Mononuclear cell (primary cell): ENCODE results near the gene DNAJB6. TPM values are rescaled to one million over a fixed set of nuclear protein-coding genes. Genes with fewer than 3 reads are reported as not detected.

Experiments
- H3K27me3 ChIP-seq: 2 replicates; pipeline ENCODE4 v1.6.0; 2011; ENCODE audit warnings: low read length, control low read depth; ENCODE audit not compliant: insufficient read depth
- H3K4me1 ChIP-seq: 2 replicates; pipeline ENCODE4 v1.5.1; 2011; ENCODE audit warnings: mild to moderate bottlenecking, low read length, control low read depth; ENCODE audit not compliant: insufficient read depth
- H3K4me3 ChIP-seq: 2 replicates; pipeline ENCODE4 v1.5.1; 2011; ENCODE audit warnings: mild to moderate bottlenecking, low read length, moderate library complexity
- H3K9me3 ChIP-seq: 2 replicates; pipeline ENCODE4 v1.5.1; 2011; ENCODE audit warnings: low read depth, mild to moderate bottlenecking, control low read depth, low read length
- total RNA-seq: library from RNA; depleted of rRNA; stranded (reverse); fragments of >200 nt; gene quantifications from one replicate; pipeline ENCODE4 v1.2.3, GENCODE V29; 2012

Gene DNAJB6
- total RNA-seq, 1 donor = 224 TPM

GRCh38 chr7:157392256-157393037, 55.6 kb downstream of the DNAJB6 start:
- H3K4me1 ChIP-seq = peaks cover 71% of the 10 kb centered on the region
- H3K27me3 ChIP-seq = no peaks in the 10 kb centered on the region
- H3K9me3 ChIP-seq = no peaks in the 10 kb centered on the region
- no peak overlapping the region for H3K4me3 ChIP-seq

DNA sequence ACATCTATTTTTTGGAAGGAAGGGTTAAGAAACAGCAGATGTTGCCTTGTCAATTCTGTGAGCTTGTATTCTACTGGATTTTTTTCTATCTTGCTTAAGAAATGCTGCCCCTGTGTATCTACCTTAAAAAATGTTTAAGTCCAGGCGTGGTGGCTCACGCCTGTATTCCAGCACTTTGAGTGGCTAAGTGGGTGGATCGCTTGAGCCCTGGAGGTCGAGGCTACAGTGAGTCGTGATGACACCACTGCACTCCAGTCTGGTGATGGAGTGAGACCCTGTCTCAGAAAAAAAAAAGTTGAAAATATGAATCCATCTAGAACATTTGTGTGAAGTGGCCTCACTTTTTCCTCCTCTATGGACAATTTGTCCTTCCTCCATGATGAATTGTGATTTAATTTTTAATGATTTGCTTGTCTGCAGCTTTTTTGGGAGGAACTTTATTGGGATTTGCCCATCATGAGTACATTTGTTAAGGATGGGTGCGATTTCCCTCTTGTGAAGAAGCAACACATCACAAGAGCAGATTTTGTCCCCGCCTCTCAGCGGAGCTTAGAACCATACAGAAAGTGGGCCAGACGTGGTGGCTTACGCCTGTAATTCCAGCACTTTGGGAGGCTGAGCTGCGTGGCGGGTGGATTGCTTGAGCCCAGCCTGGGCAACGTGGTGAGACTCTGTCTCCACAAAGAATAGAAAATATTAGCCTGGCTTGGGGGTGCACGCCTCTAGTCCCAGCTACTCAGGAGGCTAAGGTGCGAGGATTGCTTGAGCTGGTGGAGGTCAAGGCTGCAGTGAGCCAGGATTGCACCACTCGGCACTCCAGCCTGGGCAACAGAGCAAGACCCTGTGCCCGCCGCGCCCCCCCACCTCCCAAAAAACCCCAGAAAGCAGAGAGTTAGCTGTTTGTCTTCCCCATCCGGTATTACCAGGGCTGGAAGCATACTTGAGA, 57.7 kb downstream of the DNAJB6 start:
- Histone ChIP-seq H3K4me1 (peaks cover 66% of the 10 kb centered on the region), H3K9me3 (no peaks in the 10 kb centered on the region), H3K4me3 (no peak overlapping the region), H3K27me3 (no peaks in the 10 kb centered on the region)

- Histone ChIP-seq H3K9me3 (no peaks in the 10 kb centered on the region), H3K27me3 (no peaks in the 10 kb centered on the region), H3K4me1 (peaks cover 59% of the 10 kb centered on the region), H3K4me3 (no peak overlapping the region)
Observed at GRCh38 chr7:157395206-157395605, 58.4 kb downstream of the DNAJB6 start.

GRCh38 chr7:157396316-157397035, 59.7 kb downstream of the DNAJB6 start:
- no peaks in the 10 kb centered on the region for H3K27me3 ChIP-seq
- H3K4me1 ChIP-seq = peaks cover 48% of the 10 kb centered on the region
- no peaks in the 10 kb centered on the region for H3K9me3 ChIP-seq
- H3K4me3 ChIP-seq = no peak overlapping the region

- Histone ChIP-seq H3K4me1 (peaks cover 45% of the 10 kb centered on the region), H3K4me3 (no peak overlapping the region), H3K27me3 (no peaks in the 10 kb centered on the region), H3K9me3 (no peaks in the 10 kb centered on the region)
Observed at GRCh38 chr7:157397036-157397720, 60.4 kb downstream of the DNAJB6 start.

DNA sequence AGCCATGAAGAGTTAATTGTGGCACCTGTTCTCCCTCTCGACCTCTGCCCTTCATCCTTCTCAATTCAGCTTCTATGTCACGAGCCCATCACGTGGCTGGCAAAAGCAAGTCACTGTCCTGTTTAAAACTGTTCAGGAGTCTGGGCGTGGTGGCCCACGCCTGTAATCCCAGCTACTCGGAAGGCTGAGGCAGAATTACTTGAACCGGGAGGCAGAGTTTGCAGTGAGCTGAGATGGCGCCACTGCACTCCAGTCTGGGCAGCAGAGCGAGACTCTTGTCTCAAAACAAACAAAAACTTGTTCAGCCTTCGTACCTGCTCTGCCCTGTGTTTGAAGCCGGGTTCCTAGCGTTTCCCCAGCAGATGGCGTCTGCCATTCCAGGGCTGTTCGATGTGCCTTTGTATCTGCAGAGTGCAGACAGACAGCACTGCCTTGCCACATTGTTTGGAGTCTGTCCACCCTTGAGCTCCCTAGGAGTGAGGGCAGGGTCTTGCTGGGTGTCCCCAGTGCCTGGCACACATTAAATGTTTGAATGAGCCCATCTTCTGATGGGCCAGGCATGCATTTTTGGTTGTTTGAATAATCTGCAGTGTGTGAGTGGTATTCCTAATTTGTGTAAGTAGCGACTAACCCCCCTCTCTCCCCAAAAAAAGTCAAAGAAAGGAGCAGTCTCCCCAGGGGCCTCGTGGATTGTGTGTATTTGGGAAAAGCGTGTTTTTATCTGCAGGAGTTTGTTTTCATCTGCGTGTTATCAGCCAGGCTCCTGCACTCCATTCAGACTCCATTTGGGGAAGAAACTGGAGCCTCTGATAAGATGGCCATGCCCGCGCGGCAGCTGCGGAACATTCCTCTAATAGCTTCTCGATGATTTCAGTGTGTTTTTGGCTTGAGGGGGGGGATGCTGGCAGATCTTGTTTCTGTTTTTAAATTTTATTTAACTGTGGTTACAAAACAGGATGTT, 61.2 kb downstream of the DNAJB6 start:
- H3K27me3 ChIP-seq = no peaks in the 10 kb centered on the region
- H3K4me3 ChIP-seq = no peak overlapping the region
- peaks cover 42% of the 10 kb centered on the region for H3K4me1 ChIP-seq
- no peaks in the 10 kb centered on the region for H3K9me3 ChIP-seq

DNA sequence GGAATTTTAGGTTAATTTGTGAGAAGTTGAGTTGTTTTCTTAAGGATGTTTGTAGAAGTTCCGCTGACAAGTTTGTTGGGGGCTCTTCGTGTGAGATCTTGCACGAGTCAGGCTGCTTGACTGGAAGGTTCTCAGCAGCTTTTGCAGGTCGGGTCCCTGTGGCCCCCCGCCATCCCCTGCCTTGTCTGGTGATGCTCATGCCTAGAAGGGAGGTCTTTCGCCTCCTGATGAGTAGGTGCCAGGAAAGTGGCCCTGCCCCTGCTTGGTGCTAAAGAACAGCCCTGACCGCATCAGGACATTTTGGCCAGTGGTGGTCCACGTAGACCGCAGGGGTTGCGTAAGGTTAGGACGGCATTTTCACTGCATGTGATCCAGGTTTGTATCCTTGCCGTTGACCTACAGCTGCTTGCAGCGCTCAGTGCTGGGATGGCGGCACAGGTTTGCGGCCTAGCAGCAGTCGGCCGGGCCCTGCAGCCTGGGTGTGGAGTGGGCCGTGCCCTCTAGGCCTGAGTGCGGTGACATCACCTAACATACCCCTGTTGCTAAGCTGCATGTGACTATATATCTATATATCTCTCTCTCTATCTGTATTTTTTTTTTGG, 62.4 kb downstream of the DNAJB6 start:
- peaks cover 42% of the 10 kb centered on the region for H3K4me1 ChIP-seq
- no peak overlapping the region for H3K4me3 ChIP-seq
- H3K9me3 ChIP-seq = no peaks in the 10 kb centered on the region
- H3K27me3 ChIP-seq = no peaks in the 10 kb centered on the region

DNA sequence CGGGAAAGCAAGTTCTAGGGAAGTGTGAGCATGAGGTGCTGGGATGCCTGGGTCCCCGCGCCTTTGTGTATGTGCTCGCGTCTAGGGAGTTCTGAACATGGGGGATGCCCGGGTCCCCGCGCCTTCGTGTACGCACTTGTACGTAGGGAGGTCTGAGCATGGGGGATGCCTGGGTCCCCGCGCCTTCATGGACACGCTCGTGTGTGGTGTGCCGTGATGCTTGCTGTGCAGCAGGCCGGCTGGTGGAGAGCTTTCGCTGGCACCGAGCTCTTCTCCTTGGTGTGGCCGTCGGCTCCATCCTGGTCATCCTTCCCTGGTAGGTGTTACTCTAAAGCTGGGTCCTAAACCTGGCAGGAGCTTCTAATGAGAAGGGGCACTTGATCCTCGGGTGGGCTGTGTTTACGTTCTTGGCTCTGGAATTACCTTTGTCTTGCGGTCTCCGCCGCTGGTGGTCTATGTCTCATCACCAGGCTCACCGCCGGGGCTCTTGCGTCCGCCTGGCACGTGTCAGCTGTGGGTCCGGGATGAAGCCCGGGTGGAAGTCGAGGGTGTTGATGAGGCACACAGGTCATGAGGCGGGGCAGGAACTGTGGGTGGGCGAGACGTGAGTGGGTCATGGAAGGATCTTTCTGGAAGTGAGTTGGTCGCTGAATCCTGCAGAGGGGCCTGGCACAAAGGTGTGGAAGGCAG, 63.5 kb downstream of the DNAJB6 start:
- no peaks in the 10 kb centered on the region for H3K27me3 ChIP-seq
- no peaks in the 10 kb centered on the region for H3K9me3 ChIP-seq
- peaks cover 39% of the 10 kb centered on the region for H3K4me1 ChIP-seq
- no peak overlapping the region for H3K4me3 ChIP-seq

GRCh38 chr7:157401567-157402387, 65.0 kb downstream of the DNAJB6 start:
- no peak overlapping the region for H3K4me3 ChIP-seq
- H3K4me1 ChIP-seq = peaks cover 27% of the 10 kb centered on the region
- no peaks in the 10 kb centered on the region for H3K27me3 ChIP-seq
- H3K9me3 ChIP-seq = no peaks in the 10 kb centered on the region

- Histone ChIP-seq H3K27me3 (no peaks in the 10 kb centered on the region), H3K4me1 (peaks cover 26% of the 10 kb centered on the region), H3K4me3 (no peak overlapping the region), H3K9me3 (no peaks in the 10 kb centered on the region)
Observed at GRCh38 chr7:157402388-157402703, 65.5 kb downstream of the DNAJB6 start.

DNA sequence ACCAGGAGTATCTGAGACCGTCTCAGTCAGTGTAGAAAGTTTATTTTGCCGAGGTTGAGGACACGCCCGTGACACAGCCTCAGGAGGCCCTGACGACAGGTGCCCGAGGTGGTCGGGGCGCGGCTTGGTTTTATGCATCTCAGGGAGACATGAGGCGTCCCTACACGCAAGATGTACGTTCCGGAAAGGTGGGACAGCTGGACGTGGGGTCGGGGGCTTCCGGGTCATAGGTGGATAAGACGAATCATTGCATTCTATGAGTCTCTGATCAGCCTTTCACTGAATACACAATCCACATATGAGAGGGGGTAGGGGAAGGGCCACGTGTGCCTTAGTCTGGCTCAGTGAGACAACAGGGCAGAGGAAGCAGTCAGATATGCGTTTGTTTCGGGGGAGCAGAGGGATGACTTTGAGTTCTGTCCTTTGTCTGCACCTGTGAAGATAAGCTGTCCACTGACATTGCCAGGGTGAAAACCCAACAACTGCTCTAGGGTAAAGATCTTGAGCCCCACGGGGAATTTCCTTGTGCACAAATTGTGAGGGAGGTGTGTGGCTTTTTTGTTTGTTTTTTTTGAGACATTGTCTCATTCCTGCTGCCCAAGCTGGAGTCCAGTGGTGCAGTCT, 66.2 kb downstream of the DNAJB6 start:
- Histone ChIP-seq H3K27me3 (no peaks in the 10 kb centered on the region), H3K4me1 (peaks cover 19% of the 10 kb centered on the region), H3K9me3 (no peaks in the 10 kb centered on the region), H3K4me3 (no peak overlapping the region)
